ENCODE measurements around the gene TMEM214.
"Not testable (repeated sequence)": the region's sequence is repeated elsewhere in the genome, so short reads cannot be mapped to it uniquely, and the experiment has no call there.

The TMEM214 gene

GRCh38 chr2:27071277-27071989 is 38.7 kb downstream of the TMEM214 start, which contains the start of gene OST4:
Gene OST4, minus strand, starts transcription at chr2:27071654.
- peak; percentile 78 to 82 for DNase-seq

- DNase-seq: no peak
These were observed 39.4 kb downstream of the TMEM214 start for GRCh38 chr2:27071990-27072830.

GRCh38 chr2:27072920-27073319 is 40.2 kb downstream of the TMEM214 start:
- no peak for DNase-seq

GRCh38 chr2:27073782-27074181 is 41.0 kb downstream of the TMEM214 start:
- no peak for DNase-seq

- peak in 1 of 2 experiments; percentile 31 for DNase-seq
These were observed 42.2 kb downstream of the TMEM214 start for GRCh38 chr2:27074738-27075565.

- DNase-seq: not testable (repeated sequence)
These were observed 42.8 kb downstream of the TMEM214 start for GRCh38 chr2:27075566-27075871.

- DNase-seq: no peak
These were observed 43.6 kb downstream of the TMEM214 start for GRCh38 chr2:27076323-27076722.

GRCh38 chr2:27077231-27077630 is 44.5 kb downstream of the TMEM214 start:
- no peak for DNase-seq

- DNase-seq: no peak
These were observed 45.8 kb downstream of the TMEM214 start, which contains the start of gene EMILIN1 for GRCh38 chr2:27078267-27079194. Gene EMILIN1, plus strand, starts transcription at chr2:27078615. Its CDS starts 451 bp downstream, at chr2:27079066.

- no peak for DNase-seq
These were observed 46.7 kb downstream of the TMEM214 start for GRCh38 chr2:27079233-27080139.

- no peak for DNase-seq
These were observed 47.3 kb downstream of the TMEM214 start for GRCh38 chr2:27080140-27080469.

GRCh38 chr2:27080603-27080936 is 47.8 kb downstream of the TMEM214 start:
- DNase-seq: no peak

- no peak for DNase-seq
These were observed 49.4 kb downstream of the TMEM214 start for GRCh38 chr2:27081984-27082772.

- DNase-seq: no peak
These were observed 50.1 kb downstream of the TMEM214 start for GRCh38 chr2:27082773-27083409.

- no peak for DNase-seq
These were observed 50.9 kb downstream of the TMEM214 start for GRCh38 chr2:27083410-27084296.

- DNase-seq: no peak
These were observed 51.7 kb downstream of the TMEM214 start for GRCh38 chr2:27084297-27085061.

- DNase-seq: no peak
These were observed 52.4 kb downstream of the TMEM214 start for GRCh38 chr2:27085062-27085672.

- no peak for DNase-seq
These were observed 52.9 kb downstream of the TMEM214 start for GRCh38 chr2:27085673-27086089.
